T-helper 2 cell treated with Interferon-gamma antibody and Interleukin-4, amounts not matched to agents 5 μg/mL and 100 μg/mL, for 36 hours (primary cell): ENCODE results near the gene PMPCB.
A peak's percentile ranks its signal among the peaks of the same experiment; 100 is the strongest.
"Not testable (repeated sequence)": the region's sequence is repeated elsewhere in the genome, so short reads cannot be mapped to it uniquely, and the experiment has no call there.

Source experiments
- DNase-seq: peaks from one replicate; pipeline ENCODE4 v3.0.0; 2021; ENCODE audit warnings: low spot score
- H3K27ac Mint-ChIP-seq: one replicate; pipeline ENCODE4 v1.8.0; 2021; ENCODE audit warnings: mild to moderate bottlenecking, mixed read lengths
- H3K27me3 Mint-ChIP-seq: one replicate; pipeline ENCODE4 v1.8.0; 2021; ENCODE audit warnings: low read depth, mixed read lengths
- H3K36me3 Mint-ChIP-seq: one replicate; pipeline ENCODE4 v1.8.0; 2021; ENCODE audit warnings: low read depth, mixed read lengths
- H3K4me1 Mint-ChIP-seq: one replicate; pipeline ENCODE4 v1.8.0; 2021; ENCODE audit warnings: low read depth, mixed read lengths
- H3K4me3 Mint-ChIP-seq: one replicate; pipeline ENCODE4 v1.8.0; 2022; ENCODE audit warnings: mild to moderate bottlenecking, moderate library complexity, mixed read lengths
- H3K9me3 Mint-ChIP-seq: one replicate; pipeline ENCODE4 v1.8.0; 2021; ENCODE audit warnings: mixed read lengths

The PMPCB gene

DNA sequence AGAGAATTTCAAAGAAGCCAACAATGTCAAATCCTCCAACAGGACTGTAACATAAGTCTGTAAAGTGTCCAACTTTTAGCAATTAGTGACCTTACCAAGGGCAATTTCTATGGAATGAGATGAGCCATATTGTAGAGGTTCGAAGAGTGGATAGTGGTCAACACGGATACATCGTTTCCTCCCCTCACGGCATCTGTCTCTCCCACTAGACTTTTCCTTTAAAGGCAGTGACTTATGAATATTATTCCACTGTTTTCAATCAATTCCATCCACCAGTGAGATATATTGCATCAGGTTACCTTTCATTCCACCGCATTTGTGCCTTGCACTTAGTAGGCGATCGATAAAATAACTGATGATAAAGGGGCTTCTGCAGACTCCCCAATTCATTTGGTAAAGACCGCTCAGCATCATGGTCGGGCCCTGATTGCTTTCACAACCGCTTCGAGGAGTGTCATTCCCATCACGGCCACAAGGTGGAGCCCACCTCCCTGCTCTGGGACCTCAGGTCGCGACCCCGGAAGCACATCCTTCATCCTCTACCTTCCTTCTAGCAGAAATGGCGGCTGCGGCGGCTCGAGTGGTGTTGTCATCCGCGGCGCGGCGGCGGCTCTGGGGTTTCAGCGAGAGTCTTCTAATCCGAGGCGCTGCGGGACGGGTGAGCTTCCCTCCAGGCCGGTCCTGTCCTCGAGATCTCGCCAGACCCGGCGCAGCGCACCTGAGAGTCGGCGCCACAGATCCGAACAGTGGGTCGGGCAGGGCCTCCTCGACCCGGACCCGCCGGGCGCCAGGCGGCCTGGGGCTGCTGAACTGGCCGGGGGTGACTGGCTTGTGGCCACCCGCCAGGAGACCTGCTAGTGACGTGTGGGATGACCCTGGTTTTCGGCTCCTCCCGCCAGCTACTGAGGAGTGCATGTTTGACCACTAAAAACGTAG, at the start of gene PMPCB:
TSS of gene PMPCB (plus strand) at position 535 of the 936 bp plus-strand sequence. CDS start at position 560, 25 bp downstream.
- H3K4me3 Mint-ChIP-seq = peak within 1 kb of the TSS; percentile 84
- H3K36me3 Mint-ChIP-seq = peaks cover 21% of the 10 kb centered on the region
- peaks cover 24% of the 10 kb centered on the region for H3K4me1 Mint-ChIP-seq
- peaks cover 6% of the 10 kb centered on the region for H3K27me3 Mint-ChIP-seq
- peak; percentile 92 for DNase-seq
- no peaks in the 10 kb centered on the region for H3K9me3 Mint-ChIP-seq
- H3K27ac Mint-ChIP-seq = peak within 1 kb of the TSS; percentile 82

DNA sequence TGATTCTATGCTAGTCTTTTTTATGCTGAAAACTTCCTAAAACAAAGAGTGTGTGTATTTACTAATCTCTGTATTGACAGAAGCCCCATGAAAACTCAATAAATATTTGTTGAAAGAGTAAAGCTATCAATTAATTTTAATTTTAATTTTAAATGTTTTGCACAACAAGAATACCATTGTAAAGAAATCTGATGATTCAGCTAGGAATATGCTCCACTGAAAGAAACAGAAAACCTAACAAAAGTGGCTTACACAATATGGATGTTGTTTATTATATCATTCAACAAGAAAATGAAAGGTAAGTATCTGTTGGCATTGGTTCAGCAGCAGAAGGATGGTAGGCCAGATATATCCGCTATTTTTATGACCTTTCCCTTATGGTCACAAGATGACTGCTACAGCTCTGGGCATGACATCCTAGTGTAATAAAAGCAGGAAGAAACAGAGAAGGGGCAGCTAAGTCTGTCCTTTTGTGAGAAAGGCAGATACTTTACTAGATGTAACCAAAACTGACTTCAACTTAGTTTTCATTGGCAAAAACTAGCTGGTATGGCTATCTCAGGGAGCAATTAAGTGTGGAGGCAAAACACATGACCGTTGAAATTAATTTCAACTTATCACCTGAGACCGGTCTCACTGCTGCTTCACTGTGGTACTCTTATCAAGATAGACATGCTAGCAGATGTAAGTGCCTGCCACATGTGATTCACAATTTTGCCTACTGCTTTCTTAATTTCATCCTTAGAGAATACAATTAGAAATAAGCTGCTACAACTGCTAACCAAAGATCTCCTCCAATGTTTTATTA, 43.3 kb upstream of the PMPCB start:
- H3K27me3 Mint-ChIP-seq, H3K9me3 Mint-ChIP-seq, DNase-seq, H3K4me3 Mint-ChIP-seq, H3K4me1 Mint-ChIP-seq, H3K27ac Mint-ChIP-seq, H3K36me3 Mint-ChIP-seq: not testable (repeated sequence)

DNA sequence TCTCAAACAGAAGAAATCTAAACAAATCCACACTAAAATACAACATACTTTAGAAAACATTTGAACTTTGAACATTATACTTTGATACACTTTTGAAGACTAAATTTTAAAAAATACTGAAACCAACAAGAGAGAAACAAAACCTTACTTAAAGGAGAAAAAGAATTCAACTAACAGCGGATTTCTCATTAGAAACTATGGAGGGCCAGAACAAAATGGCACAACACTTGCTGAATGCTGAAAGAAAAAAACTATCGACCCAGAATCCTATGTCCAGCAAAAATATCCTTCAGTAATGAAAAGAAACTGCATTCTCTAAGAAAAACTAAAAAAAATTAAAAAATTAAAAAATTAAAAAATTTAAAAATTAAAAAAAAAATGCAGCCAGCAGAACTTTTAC, 33.2 kb upstream of the PMPCB start:
- not testable (repeated sequence) for H3K36me3 Mint-ChIP-seq, H3K9me3 Mint-ChIP-seq, H3K4me3 Mint-ChIP-seq, H3K27me3 Mint-ChIP-seq, H3K27ac Mint-ChIP-seq, H3K4me1 Mint-ChIP-seq, DNase-seq

DNA sequence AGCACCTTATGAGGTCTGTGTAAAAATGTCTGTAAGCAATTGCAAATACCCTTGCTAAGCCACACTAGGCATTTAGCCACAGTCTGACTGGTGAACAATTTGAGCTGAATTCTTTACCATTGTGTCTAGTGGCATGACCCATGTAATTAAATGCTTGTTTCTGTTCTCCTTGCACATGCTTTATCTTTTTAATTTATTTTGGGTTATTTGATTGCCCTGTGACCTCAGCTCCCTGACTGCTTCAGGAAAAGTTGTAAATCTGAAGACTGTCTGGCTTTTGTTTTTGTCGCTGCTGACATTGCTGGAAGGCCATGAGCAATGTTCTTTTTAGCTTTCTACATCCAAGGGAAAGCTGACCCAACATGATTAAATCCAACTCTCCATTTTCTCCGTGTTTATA, 31.0 kb upstream of the PMPCB start:
- not testable (repeated sequence) for H3K36me3 Mint-ChIP-seq, H3K27me3 Mint-ChIP-seq, H3K4me1 Mint-ChIP-seq, DNase-seq, H3K9me3 Mint-ChIP-seq, H3K4me3 Mint-ChIP-seq, H3K27ac Mint-ChIP-seq

DNA sequence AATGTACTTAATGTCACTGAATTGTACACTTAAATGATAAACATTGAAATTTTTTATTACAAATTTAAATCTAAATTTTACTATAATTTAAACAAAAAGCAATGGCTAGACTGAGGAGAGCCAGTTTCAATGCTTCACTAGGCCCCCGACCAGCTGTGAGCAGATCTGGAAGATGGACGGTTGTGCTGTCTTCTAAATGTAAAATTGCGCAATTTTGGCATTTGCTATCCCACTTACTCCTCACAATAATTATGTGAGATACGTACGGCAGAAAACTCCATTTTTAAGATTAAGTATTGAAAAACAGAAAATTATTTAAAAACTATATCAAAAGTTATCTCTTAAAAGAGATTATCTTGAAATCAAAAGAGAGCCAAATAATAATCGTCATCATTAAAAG, 23.9 kb upstream of the PMPCB start:
- not testable (repeated sequence) for DNase-seq, H3K4me3 Mint-ChIP-seq, H3K36me3 Mint-ChIP-seq, H3K9me3 Mint-ChIP-seq, H3K27ac Mint-ChIP-seq, H3K4me1 Mint-ChIP-seq, H3K27me3 Mint-ChIP-seq

DNA sequence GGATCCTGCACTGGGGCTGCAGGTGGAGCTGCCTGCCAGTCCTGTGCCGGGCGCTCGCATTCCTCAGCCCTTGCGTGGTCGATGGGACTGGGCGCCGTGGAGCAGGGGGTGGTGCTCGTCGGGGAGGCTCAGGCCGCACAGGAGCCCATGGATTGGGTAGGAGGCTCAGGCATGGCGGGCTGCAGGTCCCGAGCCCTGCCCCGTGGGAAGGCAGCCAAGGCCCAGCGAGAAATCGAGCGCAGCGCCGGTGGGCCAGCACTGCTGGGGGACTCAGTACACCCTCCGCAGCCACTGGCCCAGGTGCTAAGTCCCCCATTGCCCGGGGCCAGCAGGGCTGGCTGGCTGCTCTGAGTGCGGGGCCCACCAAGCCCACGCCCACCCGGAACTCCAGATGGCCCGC, 22.4 kb upstream of the PMPCB start:
- H3K36me3 Mint-ChIP-seq, DNase-seq, H3K4me1 Mint-ChIP-seq, H3K27me3 Mint-ChIP-seq, H3K9me3 Mint-ChIP-seq, H3K4me3 Mint-ChIP-seq, H3K27ac Mint-ChIP-seq: not testable (repeated sequence)

- not testable (repeated sequence) for DNase-seq, H3K27ac Mint-ChIP-seq, H3K27me3 Mint-ChIP-seq, H3K9me3 Mint-ChIP-seq, H3K36me3 Mint-ChIP-seq, H3K4me3 Mint-ChIP-seq
- peaks cover 17% of the 10 kb centered on the region for H3K4me1 Mint-ChIP-seq
These were observed 19.0 kb upstream of the PMPCB start for GRCh38 chr7:103278195-103278594.

- H3K36me3 Mint-ChIP-seq, H3K9me3 Mint-ChIP-seq, H3K27me3 Mint-ChIP-seq, DNase-seq: not testable (repeated sequence)
- peak overlapping the region; percentile 99 for H3K4me3 Mint-ChIP-seq
- H3K4me1 Mint-ChIP-seq = peaks cover 17% of the 10 kb centered on the region
- H3K27ac Mint-ChIP-seq = peak overlapping the region; percentile 96
These were observed 17.6 kb upstream of the PMPCB start for GRCh38 chr7:103279636-103279962.

- peak overlapping the region; percentile 99 for H3K4me3 Mint-ChIP-seq
- H3K4me1 Mint-ChIP-seq = peaks cover 17% of the 10 kb centered on the region
- peak; percentile 83 for DNase-seq
- peak overlapping the region; percentile 96 for H3K27ac Mint-ChIP-seq
- not testable (repeated sequence) for H3K27me3 Mint-ChIP-seq, H3K9me3 Mint-ChIP-seq, H3K36me3 Mint-ChIP-seq
These were observed 17.1 kb upstream of the PMPCB start for GRCh38 chr7:103279963-103280802.

DNA sequence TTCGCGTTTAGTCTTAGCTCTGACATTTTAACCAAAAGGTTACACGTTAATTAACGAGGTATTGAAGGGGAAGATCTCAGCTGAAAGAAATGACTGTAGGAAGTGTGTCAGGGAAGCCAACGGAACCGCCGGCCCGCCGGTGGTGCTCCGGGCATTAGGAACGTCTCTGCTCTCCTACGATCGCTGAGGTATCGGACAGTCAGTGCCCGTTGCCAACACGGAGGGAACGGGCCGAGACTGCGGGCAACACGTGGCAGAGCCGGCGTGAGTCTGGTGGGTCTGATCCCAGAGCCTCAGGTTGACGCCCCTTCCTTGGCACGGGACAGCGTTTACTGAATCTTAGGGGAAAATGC, 16.5 kb upstream of the PMPCB start:
- peak overlapping the region; percentile 96 for H3K27ac Mint-ChIP-seq
- H3K36me3 Mint-ChIP-seq, H3K9me3 Mint-ChIP-seq, H3K27me3 Mint-ChIP-seq, DNase-seq: not testable (repeated sequence)
- H3K4me3 Mint-ChIP-seq = peak overlapping the region; percentile 99
- peaks cover 17% of the 10 kb centered on the region for H3K4me1 Mint-ChIP-seq

DNA sequence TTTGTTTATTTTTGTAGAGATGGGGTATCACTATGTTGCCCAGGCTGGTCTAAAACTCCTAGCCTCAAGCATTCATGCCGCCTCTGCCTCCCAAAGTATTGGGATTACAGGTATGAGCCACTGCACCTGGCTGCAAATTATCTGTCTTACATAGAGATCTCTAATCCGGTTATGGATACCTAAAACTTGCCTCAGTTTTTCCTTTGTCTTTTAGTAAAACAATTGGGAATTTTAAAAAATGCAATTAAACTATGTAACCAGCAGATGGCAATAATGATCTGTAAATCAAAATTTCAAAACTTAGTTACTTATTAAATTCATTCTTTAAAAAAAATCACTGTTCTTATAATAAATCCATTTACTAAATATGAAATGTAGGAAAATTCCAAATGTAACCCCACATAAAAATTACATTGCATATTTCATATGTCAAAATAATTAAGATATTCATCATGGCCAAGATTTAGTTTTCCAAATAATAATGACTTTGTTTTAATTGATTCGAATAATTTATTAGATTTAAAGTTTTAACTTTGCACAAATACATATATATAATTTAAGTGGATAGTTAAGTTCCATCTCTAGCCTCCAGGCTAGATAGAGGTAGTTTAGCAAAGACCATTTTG, 14.3 kb upstream of the PMPCB start:
- not testable (repeated sequence) for DNase-seq, H3K27ac Mint-ChIP-seq, H3K27me3 Mint-ChIP-seq, H3K4me3 Mint-ChIP-seq, H3K9me3 Mint-ChIP-seq, H3K36me3 Mint-ChIP-seq
- peaks cover 17% of the 10 kb centered on the region for H3K4me1 Mint-ChIP-seq

GRCh38 chr7:103292122-103292521, 5.1 kb upstream of the PMPCB start:
- Mint-ChIP-seq H3K27me3 (peaks cover 26% of the 10 kb centered on the region), H3K27ac (no peak overlapping the region), H3K4me3 (no peak overlapping the region), H3K36me3 (no peaks in the 10 kb centered on the region), H3K4me1 (peaks cover 7% of the 10 kb centered on the region), H3K9me3 (no peaks in the 10 kb centered on the region)
- DNase-seq = no peak

- Mint-ChIP-seq H3K9me3 (no peaks in the 10 kb centered on the region), H3K4me1 (peaks cover 14% of the 10 kb centered on the region), H3K27me3 (peaks cover 22% of the 10 kb centered on the region), H3K4me3 (no peak overlapping the region), H3K27ac (no peak overlapping the region), H3K36me3 (peaks cover 1% of the 10 kb centered on the region)
- no peak for DNase-seq
These were observed 3.7 kb upstream of the PMPCB start for GRCh38 chr7:103293526-103293925.
